Esophagus muscularis mucosa (tissue), 4 donors: ENCODE results near the gene FBXW8. TPM values are rescaled to one million over a fixed set of nuclear protein-coding genes. Genes with fewer than 3 reads are reported as not detected.
A peak's percentile ranks its signal among the peaks of the same experiment; 100 is the strongest.

Source experiments
- DNase-seq: peaks from one replicate; pipeline ENCODE4 v3.0.0-alpha.2; 2017; ENCODE audit errors: extremely low spot score
- H3K27ac ChIP-seq, 4 donors: fragments of 200-600 bp; sonication (generic); replicated peaks in 1 of 4; 1 replicate in 3 of 4; 2 replicates in 1 of 4; pipeline ENCODE4 v1.5.1; 2016 to 2019; ENCODE audit warnings: mild to moderate bottlenecking in 1 of 4
- H3K27me3 ChIP-seq, 4 donors: fragments of 200-600 bp; sonication (generic); one replicate each; pipeline versions ENCODE4 v1.5.1 to v1.6.0; 2016 to 2019
- H3K36me3 ChIP-seq, 4 donors: fragments of 200-600 bp; sonication (generic); one replicate each; pipeline ENCODE4 v1.5.1; 2016 to 2019
- H3K4me1 ChIP-seq, 4 donors: fragments of 200-600 bp; sonication (generic); one replicate each; pipeline ENCODE4 v1.5.1; 2016 to 2019
- H3K4me3 ChIP-seq, 4 donors: fragments of 200-600 bp; sonication (generic); 1 replicate in 2 of 4; 2 replicates in 2 of 4; pipeline ENCODE4 v1.5.1; 2016 to 2019; ENCODE audit warnings: mild to moderate bottlenecking in 4 of 4, moderate library complexity in 1 of 4
- H3K9me3 ChIP-seq, 4 donors: fragments of 200-600 bp; sonication (generic); 1 replicate in 3 of 4; 2 replicates in 1 of 4; pipeline ENCODE4 v1.5.1; 2016 to 2019
- CTCF ChIP-seq, 3 experiments: fragments of 200-600 bp in 2 of 3; fragments of 450-650 bp in 1 of 3; sonication (generic) in 2 of 3; IDR thresholded peaks; one replicate each; pipeline ENCODE4 v1.5.1; 2017 to 2019; ENCODE audit warnings: antibody characterized with exemption in 3 of 3, mild to moderate bottlenecking in 2 of 3, moderate library complexity in 1 of 3
- EP300 ChIP-seq: sonication (generic); formaldehyde crosslinking; IDR thresholded peaks from one replicate; pipeline ENCODE4 v1.6.1; 2017; ENCODE audit warnings: antibody characterized with exemption
- POLR2A ChIP-seq: fragments of 450-650 bp; IDR thresholded peaks from one replicate; pipeline ENCODE4 v1.6.1; 2017; ENCODE audit warnings: antibody characterized with exemption, moderate library complexity, mild to moderate bottlenecking, low read depth
- POLR2AphosphoS5 ChIP-seq, 2 donors: sonication (generic); formaldehyde crosslinking; IDR thresholded peaks; one replicate each; pipeline ENCODE4 v1.6.1; 2017; ENCODE audit warnings: antibody characterized with exemption in 2 of 2
- WGBS: methylation state at CpG from one replicate; pipeline ENCODE4 v1.1.5; 2018; 5-methylcytosine and 5-hydroxymethylcytosine counted together
- intact Hi-C: fragments of 100-400 bp; cut with DNase I; formaldehyde crosslinking; loops from one replicate; pipeline ENCODE4 v1.15.1; 2023
- total RNA-seq, 4 donors: library from RNA; depleted of rRNA; stranded (reverse); fragments of >200 nt; gene quantifications; one replicate each; pipeline versions ENCODE4 v1.1.0 to v1.2.1, GENCODE V29; 2016

FBXW8 gene
- total RNA-seq, 4 donors from 2014 or later, result 11.9 to 13.9 (median 13.3) TPM

- Histone ChIP-seq H3K4me1 (peaks cover 4 to 10% (median 9%) of the 10 kb centered on the region in 4 donors), H3K27me3 (no peaks in the 10 kb centered on the region), H3K36me3 (peaks cover 29 to 79% (median 55%) of the 10 kb centered on the region in 4 donors), H3K27ac (no peak overlapping the region), H3K4me3 (no peak overlapping the region), H3K9me3 (no peaks in the 10 kb centered on the region)
- 86% methylated on average over 24 of the region's 24 CpGs for WGBS
- TF ChIP-seq POLR2A (no peak), CTCF (IDR thresholded peaks at IDR 0.05) (no peak), EP300 (no peak), POLR2AphosphoS5 (IDR thresholded peaks at IDR 0.05) (no peak)
- intact Hi-C loops, result no loop called here
- DNase-seq, result no peak
These were observed 113.5 kb downstream of the FBXW8 start for GRCh38 chr12:117023998-117024960.

GRCh38 chr12:117024961-117025480 is 114.3 kb downstream of the FBXW8 start:
- H3K27ac ChIP-seq, result no peak overlapping the region
- no peak for DNase-seq
- no peak overlapping the region for H3K4me3 ChIP-seq
- no peaks in the 10 kb centered on the region for H3K9me3 ChIP-seq
- no peaks in the 10 kb centered on the region for H3K27me3 ChIP-seq
- TF ChIP-seq EP300 (no peak), CTCF (IDR thresholded peaks at IDR 0.05) (no peak), POLR2AphosphoS5 (IDR thresholded peaks at IDR 0.05) (no peak), POLR2A (no peak)
- 82% methylated on average over 5 of the region's 10 CpGs for WGBS
- intact Hi-C loops, result loop anchor here (1.0 kb wide), 1 partner anchor 94 kb away; no protein-coding TSS in a partner anchor
- H3K4me1 ChIP-seq, result peaks cover 4 to 10% (median 9%) of the 10 kb centered on the region in 4 donors
- peaks cover 29 to 79% (median 54%) of the 10 kb centered on the region in 4 donors for H3K36me3 ChIP-seq

GRCh38 chr12:117025481-117026151 is 114.9 kb downstream of the FBXW8 start:
- Histone ChIP-seq H3K36me3 (peaks cover 29 to 82% (median 55%) of the 10 kb centered on the region in 4 donors), H3K4me3 (no peak overlapping the region), H3K27me3 (no peaks in the 10 kb centered on the region), H3K27ac (peak overlapping the region in 1 of 4 donors; percentile 71), H3K9me3 (no peaks in the 10 kb centered on the region), H3K4me1 (peaks cover 4 to 12% (median 9%) of the 10 kb centered on the region in 4 donors)
- TF ChIP-seq POLR2AphosphoS5 (IDR thresholded peaks at IDR 0.05), result peak; percentile 3 to 14
- peak; percentile 92 to 96 (median 93) for TF ChIP-seq CTCF (IDR thresholded peaks at IDR 0.05)
- no peak for TF ChIP-seq POLR2A
- no peak for DNase-seq
- WGBS, result 56% methylated on average over 9 of the region's 14 CpGs
- intact Hi-C loops, result loop anchor here (1.0 kb wide), 1 partner anchor 94 kb away; no protein-coding TSS in a partner anchor

GRCh38 chr12:117026343-117026742 is 115.6 kb downstream of the FBXW8 start:
- no peak for TF ChIP-seq POLR2A
- no peak for TF ChIP-seq POLR2AphosphoS5 (IDR thresholded peaks at IDR 0.05)
- no peak for TF ChIP-seq CTCF (IDR thresholded peaks at IDR 0.05)
- TF ChIP-seq EP300, result no peak
- intact Hi-C loops, result no loop called here
- peaks cover 4 to 16% (median 9%) of the 10 kb centered on the region in 4 donors for H3K4me1 ChIP-seq
- no peaks in the 10 kb centered on the region for H3K27me3 ChIP-seq
- peak overlapping the region in 1 of 4 donors; percentile 71 for H3K27ac ChIP-seq
- no peaks in the 10 kb centered on the region for H3K9me3 ChIP-seq
- H3K36me3 ChIP-seq, result peaks cover 29 to 79% (median 55%) of the 10 kb centered on the region in 4 donors
- no peak for DNase-seq
- WGBS, result 85% methylated on average over 4 of the region's 4 CpGs
- no peak overlapping the region for H3K4me3 ChIP-seq
